T-helper 9 cell (primary cell): ENCODE data around the gene TFRC.
A peak's percentile ranks its signal among the peaks of the same experiment; 100 is the strongest.
"Not testable (repeated sequence)": the region's sequence is repeated elsewhere in the genome, so short reads cannot be mapped to it uniquely, and the experiment has no call there.

Experiments
- DNase-seq: peaks from one replicate; pipeline ENCODE4 v3.0.0-alpha.2; 2020

TFRC gene

GRCh38 chr3:196081002-196081833 lies 672 bp downstream of the TFRC start:
- DNase-seq, result peak; percentile 29

GRCh38 chr3:196080101-196080846 lies 1.6 kb downstream of the TFRC start:
- not testable (repeated sequence) for DNase-seq

- DNase-seq, result no peak
Observed at GRCh38 chr3:196079682-196080081, 2.2 kb downstream of the TFRC start.

DNA sequence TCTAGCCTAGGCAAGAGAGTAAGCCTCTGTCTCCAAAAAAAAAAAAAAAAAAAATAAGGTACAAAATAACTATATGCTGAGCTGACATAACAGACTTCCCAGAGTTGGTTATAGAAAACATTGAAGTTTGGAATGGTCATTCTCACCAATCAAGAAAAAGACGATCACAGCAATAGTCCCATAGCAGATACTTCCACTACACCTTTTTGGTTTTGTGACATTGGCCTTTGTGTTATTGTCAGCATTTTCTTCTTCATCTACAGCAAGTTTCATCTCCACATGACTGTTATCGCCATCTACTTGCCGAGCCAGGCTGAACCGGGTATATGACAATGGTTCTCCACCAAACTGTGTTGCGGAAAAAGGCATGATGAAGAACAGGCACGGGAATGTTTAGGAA lies 6.9 kb downstream of the TFRC start:
- DNase-seq, result no peak

GRCh38 chr3:196073255-196073753 lies 8.6 kb downstream of the TFRC start:
- peak; percentile 40 for DNase-seq

DNA sequence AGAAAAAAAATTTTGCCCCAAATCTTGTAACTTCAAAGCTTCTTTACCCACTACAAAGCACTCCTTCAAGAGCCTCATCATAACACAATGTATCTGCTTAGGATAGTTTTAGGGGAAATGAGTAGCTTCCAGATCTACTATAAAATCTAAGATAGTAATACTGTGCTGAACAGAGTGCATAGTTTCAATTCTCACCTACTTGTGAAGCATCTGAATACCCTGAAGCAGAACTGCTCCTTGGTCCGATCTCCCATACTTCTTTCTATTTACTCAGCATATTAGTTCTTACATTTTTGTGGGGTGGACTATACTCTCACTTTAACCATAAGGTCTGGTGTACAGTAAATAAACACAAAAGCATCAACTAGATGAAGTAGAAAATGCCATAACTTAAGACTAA lies 9.6 kb downstream of the TFRC start:
- no peak for DNase-seq

DNA sequence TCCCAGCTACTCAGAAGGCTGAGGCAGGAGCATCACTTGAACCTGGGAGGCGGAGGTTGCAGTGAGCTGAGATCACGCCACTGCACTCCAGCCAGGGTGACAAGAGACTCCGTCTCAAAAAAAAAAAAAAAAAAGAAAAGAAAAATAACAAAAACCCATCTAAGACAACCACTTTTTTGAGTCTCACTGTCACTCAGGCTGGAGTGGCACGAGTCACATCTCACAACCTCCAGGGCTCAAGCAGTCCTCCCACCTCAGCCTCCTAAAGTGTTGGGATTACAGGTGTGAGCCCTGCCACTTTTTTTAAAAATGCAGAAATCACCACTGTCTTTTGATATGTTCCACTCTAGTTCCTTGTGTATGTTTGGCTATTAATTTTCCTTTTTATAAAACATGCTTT lies 13.1 kb downstream of the TFRC start:
- DNase-seq, result not testable (repeated sequence)

DNA sequence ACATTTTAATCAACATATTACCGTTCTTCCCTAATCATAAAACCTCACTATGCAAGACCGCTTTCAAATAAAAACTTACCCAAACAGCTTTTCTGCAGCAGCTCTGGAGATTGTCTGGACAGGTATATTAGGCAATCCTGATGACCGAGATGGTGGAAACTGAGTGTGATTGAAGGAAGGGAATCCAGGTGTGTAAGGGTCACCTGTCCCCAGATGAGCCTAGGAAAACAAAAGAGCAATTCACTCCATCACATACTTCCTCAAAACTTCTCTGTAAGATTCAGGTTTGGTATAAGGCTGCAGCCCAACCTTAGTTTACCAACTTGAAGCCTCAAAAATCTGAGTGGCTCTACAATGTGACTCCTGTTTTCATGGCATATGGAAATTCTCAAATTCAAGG lies 14.5 kb downstream of the TFRC start:
- DNase-seq, result no peak

DNA sequence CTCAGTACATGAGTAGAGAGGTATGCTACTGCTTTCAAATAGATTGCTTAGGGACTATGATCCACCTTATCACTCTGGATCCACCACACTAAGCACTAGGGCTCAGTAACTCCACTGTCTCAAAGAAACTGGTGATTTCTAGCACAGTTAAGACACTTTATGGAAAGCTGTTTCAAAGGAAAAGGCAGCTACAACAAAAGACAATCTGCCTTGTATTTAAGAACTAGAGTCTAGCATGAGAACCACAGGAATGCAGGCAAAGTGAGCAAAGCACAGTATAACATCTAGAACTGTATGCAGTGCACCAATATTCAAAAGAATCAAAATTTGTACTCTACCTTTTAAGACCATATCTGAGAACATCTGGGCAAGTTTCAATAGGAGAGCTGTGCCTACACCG lies 17.9 kb downstream of the TFRC start:
- DNase-seq, result no peak

GRCh38 chr3:196063456-196063855 lies 18.4 kb downstream of the TFRC start:
- no peak for DNase-seq

GRCh38 chr3:196063049-196063448 lies 18.8 kb downstream of the TFRC start:
- no peak for DNase-seq

DNA sequence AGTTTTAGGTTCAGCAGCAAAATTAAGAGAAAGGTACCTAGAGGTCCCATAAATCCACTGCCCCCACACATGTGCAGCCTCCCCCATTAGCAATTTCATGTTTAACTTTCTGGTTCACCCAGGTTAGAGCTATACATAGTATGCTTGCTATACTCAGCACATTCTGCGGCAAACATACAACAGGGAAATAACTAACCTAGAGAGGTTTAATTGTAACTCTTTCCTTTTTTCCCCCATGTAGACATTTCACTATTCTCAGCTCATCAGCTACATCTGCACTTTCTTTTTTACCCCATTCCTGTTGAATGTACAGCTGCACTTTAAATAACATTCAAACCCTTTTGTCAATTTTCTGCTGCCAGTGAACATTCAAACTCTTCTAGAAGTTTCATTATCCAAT lies 21.1 kb downstream of the TFRC start:
- DNase-seq, result no peak

GRCh38 chr3:196057760-196058331 lies 24.0 kb downstream of the TFRC start:
- DNase-seq, result no peak

GRCh38 chr3:196056371-196056770 lies 25.5 kb downstream of the TFRC start:
- not testable (repeated sequence) for DNase-seq

DNA sequence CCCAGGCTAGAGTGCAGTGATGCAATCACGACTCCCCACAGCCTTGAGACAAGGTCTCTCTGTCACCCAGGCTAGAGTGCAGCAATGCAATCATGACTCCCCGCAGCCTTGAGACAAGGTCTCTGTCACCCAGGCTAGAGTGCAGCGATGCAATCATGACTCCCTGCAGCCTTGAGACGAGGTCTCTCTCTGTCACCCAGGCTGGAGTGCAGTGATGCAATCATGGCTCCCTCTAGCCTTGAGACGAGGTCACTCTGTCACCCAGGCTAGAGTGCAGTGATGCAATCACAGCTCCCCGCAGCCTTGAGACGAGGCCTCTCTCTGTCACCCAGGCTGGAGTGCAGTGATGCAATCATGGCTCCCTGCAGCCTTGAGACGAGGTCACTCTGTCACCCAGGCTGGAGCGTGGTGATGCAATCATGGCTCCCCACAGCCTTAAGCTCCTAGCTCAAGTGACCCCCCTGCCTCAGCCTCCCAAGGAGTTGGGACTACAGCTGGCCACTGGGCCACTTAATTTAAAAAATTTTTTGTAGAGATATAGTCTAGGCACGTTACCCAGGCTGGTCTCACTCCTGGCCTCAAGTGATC lies 26.1 kb downstream of the TFRC start:
- no peak for DNase-seq

- DNase-seq, result no peak
Observed at GRCh38 chr3:196055240-196055639, 26.6 kb downstream of the TFRC start.

GRCh38 chr3:196054661-196055060 lies 27.2 kb downstream of the TFRC start:
- no peak for DNase-seq

GRCh38 chr3:196053487-196053886 lies 28.4 kb downstream of the TFRC start:
- DNase-seq, result no peak

DNA sequence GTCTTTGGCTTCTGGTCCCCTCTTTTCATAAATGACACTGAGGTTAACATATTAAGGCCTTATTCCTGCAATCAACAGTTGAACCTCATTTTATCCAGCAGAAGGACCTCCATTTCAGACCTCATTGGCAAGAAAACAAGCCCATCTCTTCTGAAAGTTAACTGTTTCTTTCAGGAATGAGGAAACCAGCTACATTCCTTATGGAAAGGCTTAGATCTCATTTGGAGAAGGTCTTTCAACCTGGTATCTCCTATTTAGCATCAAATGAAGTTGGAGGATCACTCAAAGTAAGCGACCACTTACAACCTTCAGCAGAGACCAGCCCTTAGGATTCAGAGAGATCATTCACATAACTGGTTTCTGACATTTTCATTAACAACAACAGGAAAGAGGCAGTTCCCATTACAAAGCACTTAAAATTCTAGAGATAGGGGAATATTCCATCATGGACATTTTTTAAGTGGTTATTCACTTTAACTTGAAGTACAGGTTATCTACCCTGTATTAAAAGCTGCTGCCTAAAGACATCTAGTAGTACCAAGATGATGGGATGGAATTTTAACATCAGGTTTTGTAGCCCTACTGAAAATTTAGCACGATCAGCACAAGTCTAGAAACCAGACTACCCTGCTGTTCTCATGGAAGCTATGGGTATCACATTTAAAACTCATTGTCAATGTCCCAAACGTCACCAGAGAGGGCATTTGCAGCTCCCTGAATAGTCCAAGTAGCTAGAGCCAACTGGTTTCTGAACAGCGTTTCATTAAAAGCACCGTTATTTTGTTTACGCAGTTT lies 30.4 kb downstream of the TFRC start:
- no peak for DNase-seq

DNA sequence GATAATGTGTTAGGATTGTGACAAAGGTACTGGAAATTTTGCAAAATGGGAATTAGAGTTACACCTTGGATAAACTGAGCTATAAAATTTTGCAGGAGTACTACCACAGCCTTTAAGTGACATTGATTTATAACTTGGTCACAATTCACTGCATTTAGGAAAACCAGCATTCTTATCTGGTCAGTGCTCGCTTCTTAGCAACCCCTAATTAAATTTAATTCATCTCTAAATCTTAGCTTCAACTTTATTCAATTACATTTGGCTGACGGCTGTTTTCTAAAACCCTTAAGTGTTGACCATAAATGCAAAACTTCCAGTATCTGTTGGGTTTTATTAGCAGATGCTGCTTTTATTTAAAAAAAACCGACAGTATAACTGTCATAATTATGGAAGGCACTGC lies 31.3 kb downstream of the TFRC start:
- DNase-seq, result no peak

GRCh38 chr3:196049653-196050052 lies 32.2 kb downstream of the TFRC start:
- no peak for DNase-seq

DNA sequence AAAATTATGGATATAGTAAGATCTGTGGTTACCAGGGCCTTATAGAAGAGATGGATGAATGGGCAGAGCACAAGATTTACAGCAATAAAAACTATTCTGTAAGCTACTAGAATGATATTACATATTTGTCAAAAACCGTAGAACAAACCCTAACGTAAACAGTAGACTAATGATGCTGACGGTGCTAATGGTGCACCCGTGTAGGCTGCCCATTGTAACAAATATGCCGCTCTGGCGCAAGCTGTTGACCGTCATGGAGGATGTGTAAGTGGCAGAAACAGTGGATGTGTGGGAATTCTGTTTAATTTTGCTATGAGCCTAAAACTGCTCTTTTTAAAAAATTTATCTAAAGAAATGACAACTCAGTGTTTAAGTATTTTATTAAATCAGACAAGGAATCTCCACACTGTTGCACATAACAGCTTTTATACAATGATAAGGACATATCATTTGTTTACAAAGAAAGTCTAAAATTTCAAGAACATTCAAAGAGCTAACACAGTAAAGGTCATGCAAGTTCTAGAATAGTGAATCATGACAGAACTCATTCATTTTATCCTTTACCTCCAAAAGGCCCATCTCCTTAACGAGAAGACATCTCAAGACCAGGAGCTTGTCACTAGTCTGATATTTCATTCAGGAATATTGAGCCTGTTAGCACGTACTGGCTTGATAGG lies 32.8 kb downstream of the TFRC start:
- no peak for DNase-seq
